ENCODE measurements around the gene NDST1.
"Not testable (repeated sequence)": the region's sequence is repeated elsewhere in the genome, so short reads cannot be mapped to it uniquely, and the experiment has no call there.

The NDST1 gene

DNA sequence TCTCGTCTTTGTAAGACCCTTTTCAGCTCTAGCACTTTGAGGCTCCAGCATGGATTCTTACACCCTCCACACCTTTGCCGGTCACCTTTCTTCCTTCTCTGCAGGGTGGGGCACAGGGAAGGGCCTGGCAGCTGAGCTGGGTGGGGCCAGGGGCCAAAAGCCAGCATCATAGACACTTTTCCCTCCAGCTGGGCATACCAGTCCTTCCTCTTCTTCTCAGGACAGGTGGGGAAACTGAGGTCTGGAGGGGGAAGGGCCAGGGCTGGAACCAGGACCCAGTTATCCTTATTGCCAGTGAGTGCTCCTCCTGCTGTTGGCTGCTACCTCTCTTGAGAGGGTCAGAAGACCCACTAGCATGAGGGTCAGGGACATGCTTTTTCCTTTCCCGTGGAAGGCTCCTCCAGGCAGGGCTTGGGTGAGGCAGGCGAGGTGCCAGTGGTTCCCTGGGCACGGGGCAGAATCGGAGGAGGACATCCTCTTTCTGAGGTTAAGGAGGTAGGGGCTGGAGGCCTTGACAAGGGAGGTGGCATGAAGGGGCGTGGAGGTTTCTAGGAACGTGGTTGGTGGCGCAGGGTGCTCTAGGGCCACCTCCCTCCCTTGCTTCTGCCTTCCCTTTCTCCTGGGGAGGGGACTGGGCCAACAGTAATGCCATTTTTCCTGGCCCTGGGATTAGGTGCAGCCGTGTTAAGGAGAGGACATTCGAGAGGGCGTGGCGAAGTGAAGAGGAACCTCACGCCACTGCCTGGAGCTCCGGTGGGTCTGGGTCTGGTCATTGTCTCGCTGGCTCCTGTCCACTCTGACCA, at the start of gene NDST1:
NDST1 (plus strand) TSS at position 658 of the 803 bp plus-strand sequence. CDS start 13,124 bp downstream, outside the sequence.
- DNase-seq = no peak

DNA sequence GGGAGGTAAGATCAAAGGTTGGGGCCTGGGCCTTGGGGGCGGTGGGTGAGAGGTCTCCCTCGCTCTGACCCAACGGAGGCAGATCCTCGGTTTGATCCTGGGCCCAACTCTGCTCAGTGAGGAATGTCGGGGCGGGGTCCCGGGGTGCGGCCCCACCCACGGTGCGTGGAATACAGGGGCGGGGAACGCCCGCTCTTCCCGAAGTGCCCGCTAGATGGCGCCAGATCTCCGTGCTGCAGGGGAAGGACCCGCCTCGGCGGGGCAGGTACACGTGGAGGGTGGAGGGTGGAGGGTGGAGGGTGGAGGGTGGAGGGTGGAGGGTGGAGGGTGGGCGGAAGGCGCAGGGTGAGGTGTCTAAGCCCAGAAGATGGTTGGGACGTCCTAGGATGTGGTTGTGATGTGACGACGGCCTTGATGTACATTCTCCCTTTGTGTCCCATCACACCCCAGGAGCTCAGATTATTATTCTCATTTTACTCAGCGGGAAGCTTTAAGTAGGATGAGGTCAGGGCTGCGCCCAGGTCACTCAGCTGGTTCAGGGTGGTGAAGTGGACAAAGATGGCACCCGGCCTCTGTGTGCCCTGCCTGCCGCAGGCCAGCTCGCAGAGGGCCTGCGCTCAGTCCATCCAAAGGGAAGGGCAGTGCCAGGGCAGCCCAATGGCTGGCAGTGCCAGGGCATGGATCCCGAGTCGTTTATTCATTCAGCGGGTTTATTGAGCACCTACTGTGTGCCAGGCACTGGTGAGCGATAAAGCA, 49.0 kb upstream of the NDST1 start:
- peak; percentile 81 for DNase-seq

DNA sequence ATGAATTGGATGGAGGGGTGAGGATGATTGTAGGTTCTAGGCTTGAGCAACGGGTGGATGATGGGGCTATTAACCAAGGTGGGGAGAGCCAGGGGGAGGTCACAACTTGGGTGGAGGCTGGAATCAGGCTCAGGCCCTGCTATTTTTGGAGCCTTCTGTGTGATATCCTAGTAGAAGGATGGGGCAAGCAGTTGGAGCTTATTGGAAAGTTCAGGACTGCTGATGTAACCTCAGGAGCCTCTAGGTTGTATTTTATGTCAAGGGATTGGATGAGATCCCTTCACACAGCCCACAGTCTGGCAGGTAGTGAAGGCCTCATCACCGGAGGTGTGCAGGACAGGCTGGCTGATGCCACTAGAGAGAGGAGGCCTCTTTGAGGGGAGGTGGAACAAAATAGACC, 47.1 kb upstream of the NDST1 start:
- DNase-seq = no peak

DNA sequence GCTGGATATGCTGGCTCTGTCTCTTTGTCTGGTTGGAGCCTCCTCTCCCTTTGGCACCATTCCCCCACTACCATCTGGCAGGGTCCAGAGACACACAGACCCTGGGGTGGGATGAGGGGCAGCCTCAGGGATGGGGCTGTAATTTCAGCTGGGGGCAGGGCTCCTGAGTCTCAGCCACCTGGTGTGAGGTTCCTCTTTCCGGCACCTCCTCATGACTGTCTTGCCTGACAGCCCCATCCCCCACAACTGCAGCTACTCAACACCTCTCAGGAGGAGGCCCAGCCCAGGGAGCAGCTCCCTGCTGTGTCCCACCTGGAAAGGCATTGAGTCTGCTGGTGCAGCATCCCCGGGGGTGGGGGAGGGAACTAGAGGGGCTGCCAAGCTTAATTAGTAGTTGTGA, 46.7 kb upstream of the NDST1 start:
- peak; percentile 84 for DNase-seq

DNA sequence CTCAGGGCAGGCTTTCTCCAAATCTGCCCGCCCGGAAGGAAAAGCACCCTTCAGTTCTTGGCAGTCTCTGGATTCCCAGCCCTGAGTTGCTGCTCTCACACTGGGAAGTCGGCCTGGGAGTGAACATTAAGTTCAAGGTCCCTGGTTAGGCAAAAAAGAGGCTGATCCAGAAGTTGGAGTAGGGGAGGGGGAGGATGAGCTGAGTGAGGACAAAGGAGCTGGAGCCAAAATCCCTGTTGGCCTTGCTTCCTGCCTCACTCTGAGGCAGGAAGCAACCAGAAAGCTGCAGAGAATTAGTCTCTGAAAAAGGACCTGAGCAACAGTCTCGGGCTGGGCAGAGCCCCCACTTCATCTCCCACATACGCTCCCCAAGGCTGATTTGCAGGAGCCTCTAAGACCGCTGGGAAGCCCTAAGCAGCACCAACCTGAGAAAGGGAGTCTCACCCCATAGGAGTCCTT, 43.3 kb upstream of the NDST1 start:
- no peak for DNase-seq

DNA sequence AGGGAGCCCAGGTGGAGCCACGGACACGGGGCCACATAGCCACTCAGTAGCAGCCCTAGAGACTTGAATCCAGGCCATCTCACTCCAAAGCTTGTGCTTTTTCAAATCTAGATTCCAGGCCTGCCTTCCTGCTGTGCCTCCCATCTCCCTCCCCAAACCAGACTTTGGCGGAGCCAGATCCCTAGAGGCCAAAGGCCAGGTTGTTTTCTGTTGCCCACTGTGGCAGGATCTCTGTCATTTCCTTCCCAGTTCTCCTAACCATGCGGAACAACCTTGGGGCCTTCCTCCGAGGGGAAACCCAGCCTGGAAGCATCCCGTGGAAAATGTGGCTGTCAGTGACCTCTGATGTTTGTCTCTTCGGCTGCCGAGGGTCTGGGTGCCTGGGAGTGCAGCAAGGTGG, 42.0 kb upstream of the NDST1 start:
- DNase-seq = no peak

DNA sequence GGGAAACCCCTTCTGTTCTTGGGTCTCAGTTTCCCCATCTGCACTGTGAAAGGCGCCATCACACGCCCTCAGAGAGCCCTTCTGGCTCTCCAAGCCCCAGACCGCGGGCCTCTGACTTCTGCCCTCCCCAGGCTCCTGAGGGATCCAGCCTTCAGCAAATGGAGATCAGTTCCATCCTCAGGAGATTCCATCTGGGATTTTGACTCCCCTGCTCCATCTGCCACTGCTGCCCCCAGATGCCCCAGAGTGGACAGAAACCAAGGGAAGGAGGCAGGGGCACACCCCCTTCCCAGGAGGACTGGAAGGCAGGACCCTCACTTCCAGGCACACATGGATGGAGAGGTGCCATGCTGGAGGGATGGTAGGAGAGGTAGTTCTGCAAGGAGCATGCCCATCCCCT, 39.7 kb upstream of the NDST1 start:
- no peak for DNase-seq

DNA sequence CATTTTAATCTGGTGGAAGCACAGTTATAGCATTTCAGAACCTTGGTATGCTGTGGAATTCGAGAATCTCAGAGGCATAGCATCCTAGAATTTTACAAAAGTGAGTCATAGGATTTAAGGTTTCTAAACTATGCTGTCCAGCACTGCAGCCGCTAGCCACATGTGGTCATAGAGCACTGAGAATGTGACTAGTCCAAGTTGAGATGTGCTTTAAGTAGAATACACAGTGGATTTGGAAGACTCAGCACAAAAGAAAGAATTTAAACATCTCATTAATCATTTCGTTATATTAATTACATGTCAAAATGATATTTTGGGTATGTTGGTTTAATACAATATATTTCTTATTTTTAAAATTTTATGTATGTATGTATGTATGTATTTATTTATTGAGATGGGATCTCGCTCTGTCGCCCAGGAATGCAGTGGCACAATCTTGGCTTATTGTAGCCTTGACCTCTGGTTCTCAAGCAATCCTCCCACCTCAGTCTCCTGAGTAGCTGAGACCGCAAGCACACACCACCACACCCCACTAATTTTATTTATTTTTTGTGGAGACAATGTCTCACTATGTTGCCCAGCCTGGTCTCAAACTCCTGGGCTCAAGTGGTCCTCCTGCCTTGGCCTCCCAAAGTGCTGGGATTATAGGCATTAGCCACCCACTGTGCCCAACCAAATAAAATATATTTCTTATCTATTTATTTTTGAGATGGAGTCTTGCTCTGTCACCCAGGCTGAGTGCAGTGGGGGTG, 38.0 kb upstream of the NDST1 start:
- no peak for DNase-seq

DNA sequence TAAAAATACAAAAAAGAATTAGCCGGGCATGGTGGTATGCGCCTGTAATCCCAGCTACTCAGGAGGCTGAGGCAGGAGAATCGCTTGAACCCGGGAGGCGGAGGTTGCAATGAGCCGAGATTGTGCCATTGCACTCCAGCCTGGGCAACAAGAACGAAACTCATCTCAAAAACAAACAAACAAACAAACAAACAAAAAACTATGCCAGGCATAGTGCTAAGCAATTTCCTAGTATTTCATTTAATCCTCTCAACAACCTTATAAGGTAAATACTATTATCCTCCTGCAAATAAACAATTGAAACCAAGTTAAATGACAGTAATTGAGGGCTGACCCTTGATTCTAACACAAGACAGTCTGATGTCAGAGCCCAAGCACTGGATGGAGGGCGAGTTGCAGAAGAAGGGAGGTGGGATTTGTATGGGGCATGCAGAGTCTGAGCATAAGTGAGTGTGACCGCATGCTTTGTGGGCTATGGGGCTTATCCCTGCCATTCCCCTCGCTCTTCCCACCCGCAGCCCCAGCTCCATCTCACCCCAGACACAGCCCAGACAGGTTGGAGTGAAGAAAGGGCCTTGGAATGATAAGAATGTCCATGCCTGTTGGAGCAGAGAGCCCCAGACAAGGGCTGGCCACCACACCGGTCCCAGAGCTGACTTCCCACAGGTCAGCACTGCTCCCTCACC, 34.1 kb upstream of the NDST1 start:
- DNase-seq = no peak

DNA sequence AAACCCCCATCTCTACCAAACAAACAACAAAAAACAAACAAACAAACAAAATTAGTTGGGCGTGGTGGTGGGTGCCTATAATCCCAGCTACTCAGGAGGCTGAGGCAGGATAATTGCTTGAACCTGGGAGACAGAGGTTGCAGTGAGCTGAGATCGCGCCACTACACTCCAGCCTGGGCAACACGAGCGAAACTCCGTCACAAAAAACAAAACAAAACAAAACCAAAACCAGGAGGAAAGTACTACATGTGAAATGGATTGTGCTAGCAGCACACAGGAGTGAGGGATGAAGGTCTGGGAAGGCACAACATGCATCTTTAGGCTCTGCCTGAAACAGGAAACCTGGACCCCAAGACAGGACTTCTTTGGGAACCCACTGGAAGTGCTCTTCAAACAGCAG, 31.4 kb upstream of the NDST1 start:
- not testable (repeated sequence) for DNase-seq

DNA sequence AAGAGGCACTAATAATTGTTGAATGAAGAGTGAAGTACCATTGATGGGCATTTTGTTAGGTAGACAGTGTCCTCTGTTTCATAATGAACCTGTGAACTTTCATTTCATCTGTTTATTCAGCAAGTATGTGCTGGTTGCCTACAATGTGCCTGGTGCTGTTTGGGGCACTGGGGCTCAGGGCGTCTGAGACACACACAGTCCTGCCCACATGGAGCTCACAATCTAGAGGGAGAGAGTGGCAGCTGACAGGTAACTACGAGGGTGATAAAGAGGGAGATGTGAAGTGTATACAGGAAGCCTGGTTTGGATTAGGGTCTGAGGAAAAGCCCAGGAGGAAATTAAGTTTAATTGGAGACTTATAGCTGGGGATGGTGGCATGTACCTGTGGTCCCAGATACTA, 28.5 kb upstream of the NDST1 start:
- no peak for DNase-seq

DNA sequence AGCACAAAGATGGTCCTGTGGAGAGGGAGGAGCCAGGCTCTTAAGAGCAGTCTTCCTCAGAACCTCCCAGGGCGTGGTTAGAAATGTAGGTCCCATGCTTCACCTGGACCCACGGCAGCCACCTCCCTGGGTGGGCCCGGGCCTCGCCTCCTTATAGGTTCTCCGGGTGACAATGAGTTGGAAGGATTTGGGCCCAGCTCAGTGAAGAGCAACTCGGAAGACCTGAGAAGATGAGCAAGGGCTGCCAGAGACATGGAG, 26.3 kb upstream of the NDST1 start:
- no peak for DNase-seq

DNA sequence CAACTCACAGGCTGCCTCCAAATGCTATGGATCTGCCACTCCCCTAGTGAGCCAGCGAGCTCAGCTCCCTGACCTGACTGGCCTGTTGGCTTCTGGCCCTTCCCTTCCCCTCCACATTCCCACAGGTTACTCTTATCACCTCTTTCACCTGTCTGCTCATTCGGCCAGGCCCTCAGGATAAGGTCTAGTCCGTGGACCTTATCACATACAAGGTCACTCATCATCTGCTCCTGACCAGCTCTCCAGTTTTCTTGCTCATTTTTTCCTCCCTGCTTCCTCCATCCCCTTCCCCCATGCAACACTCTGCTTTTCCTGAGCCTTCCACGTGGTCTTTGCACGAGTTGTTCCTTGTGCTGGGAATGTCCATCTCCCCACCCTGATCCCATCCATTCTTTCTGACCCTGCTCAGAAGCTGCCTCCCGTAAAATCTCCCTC, 25.9 kb upstream of the NDST1 start:
- DNase-seq = no peak

DNA sequence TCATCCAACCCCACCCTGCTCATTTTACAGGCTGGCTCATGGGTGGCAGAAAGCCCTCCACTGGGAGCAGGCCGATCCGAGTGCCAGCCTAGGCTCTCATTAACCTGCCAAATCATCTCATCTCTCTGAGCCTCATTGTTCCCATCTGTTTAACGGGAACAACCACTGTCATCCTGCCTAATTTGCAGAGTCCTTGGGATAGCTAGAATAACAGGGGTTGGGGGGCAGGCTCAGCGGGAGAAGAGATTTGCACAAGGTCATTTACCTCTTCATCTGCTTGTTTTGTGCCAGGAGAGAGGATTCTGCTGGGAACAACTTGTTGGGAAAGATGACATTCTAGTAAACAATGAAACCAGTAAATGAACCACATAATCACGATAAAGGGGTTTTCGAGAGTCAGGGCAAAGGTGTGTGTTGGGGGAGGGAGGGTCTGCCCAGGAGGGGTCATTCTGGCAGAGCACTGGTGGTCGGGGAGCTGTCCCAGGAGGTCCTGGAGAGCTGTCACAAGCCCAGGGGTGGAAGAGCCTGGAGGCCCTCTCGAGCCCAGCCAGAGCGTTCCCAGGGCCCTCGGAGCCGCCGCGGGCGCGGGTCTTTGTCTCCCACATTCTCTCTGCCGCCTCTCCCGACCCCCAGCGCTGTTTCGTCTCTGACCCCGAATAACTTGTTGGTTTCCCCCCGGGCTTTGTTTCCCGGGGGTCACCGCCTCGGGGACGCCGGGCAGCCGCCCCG, 22.8 kb upstream of the NDST1 start:
- DNase-seq = no peak

DNA sequence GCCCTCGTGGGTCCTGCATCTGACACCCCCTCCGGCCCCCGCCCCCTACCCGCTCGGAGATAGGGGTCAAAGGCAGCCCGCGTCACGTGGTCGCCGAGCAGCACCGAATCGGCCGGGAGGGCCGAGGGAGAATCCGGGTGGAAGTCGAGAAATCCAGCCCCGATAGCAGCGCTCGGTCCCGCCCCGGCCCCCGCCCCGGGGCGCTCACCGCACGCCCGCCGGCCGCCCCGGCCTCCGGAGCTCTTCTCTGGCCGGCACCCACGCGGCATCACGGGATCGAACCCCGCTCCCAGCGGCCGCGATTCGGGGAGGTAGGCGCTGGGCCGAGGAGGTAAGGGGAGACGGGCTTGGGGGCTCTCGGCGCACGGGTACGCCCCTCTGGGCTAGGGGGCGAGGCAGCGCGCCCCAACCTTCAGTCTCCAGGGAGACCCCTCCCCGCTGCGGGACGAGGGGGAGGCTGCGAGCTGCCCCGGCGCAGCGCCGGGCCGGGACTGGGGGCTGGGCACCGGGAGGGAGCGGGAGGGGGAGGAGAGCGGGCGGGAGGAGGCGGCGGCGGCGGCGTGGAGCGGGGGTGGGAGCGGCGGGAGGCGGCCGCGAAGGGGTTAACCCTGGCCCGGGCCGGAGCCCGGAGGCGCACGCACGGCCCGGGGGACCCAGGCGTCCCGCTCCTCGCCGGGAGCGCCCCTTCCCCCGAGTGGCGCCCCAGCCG, 22.1 kb upstream of the NDST1 start:
- DNase-seq = no peak

DNA sequence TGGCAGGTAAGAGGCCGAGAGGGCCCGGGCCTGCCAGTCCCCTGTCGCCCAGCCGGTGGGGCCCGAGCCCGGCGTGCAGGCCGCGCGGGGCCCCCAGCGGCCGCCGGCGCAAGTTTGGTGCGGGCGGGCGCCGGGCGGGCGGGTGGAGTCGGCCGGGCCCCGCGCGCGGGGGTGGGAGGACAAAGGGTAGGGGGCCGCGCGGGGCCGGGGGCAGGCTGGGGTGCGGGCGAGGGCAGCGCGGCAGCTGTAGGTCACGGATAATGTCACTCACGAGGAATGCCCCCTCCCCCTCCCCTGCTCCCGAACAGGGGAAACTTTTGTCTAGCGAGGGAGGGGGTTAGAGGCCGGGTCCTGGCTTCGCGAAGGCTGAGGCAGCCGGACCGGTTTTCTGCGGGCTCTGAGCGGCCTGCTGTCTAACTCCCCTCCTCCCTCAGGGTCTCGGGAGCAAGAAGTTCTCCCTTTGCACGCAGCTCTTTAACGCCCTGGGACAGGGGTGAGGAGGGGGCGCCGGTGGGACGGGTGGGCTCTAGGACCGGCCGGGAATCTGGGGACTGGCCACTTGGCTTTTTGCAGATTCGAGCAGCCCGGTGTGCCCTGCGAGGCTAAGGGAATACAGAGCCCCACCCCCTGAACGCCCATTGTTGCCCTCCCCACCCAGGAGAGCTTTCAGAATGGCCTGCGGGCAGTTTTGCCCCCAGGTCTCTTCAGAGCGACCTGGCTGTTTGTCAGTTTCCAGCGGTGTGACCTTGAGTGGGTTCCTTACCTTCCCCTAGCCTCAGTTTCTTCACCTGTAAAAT, 21.3 kb upstream of the NDST1 start:
- DNase-seq = peak; percentile 62

DNA sequence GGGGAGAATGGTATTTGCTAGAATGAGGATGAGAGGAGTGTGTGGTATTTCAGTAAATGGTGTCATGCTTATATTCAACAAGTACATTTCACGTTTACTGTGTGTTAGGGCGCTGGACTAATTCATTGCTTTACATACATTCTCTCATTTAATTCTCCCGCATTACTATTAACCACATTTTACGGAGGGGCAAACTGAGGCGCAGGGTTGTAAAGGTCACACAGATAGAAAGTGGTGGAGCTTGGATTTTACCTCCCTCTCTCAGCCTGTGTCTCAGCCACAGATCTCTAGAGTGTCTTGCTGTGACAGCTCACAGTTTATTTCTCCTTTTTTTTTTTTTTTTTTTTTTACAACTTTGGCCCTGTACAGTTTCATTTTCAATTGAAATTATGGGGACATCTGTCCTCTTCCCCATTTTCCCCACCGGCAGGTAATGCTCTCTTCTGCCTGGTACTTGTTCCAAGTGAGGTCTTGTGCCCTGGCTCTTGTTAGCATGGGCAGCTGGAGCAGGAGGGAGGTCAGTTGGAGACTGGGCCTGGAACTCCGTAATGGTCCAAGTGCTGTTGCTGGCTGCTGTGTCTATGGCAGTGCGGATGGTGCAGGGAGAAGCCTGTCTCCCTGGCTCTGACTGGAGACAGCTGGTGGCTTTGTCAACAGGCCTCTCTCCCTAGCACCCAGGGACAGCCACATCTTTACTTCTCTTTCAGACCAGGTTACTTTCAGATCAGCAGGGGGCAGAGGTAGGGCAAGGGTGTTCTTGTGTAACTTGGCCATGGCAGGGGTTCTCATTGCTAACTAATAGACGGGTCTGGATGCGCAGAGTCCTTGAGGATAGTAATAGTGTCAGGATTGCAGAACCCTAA, 20.5 kb upstream of the NDST1 start:
- no peak for DNase-seq

DNA sequence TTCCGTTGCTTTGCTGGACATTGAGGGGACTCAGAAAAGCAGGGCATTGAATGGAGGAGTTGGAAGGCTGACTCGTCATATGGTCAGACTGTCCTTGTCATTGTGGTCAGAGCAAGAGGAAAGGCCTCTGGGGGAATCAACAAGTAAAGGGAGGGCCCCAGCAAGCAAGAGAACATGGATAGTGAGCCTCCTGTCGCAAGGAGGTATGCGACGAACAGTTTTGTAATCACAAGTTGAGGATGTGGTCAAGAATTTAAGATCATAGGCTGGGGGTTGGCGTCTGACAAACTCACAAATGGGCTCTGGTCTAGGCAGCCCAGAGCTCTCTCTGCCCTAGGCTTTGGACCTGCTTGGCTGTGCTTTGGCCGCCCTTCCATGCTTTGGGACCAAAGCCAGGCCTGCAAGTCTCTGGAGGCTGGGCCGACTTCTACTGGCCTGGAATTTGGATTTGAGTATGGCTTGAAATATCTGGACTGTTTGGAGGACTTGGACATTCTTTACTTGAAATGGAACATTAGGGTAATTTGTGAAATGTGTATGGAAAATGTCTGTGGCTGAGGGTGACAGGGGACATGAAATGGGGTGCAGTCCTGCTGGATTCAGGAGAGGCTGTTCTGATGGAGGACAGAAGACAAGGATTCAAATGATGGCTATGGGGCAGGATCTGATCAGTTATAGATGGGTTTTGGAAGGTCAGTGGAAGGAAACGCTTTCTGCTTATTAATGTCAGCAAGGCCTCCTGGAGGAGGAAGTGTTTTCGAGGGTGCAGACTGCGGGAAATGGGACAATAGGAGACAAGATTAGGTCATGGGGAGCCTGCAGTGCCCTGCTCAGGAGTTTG, 19.2 kb upstream of the NDST1 start:
- DNase-seq = no peak

All from NCI-H345 (cell line).